KMS-11 (cell line): ENCODE data around the gene SND1.

Experiments used
- H2AFZ ChIP-seq: fragments of 200-600 bp; sonication (generic); 2 replicates; pipeline ENCODE4 v1.6.1; 2016; ENCODE audit warnings: antibody characterized with exemption, mixed run types, low read depth
- H3K27ac ChIP-seq: fragments of 200-600 bp; sonication (generic); 2 replicates; pipeline ENCODE4 v1.6.1; 2016; ENCODE audit warnings: mild to moderate bottlenecking, mixed run types
- H3K27me3 ChIP-seq: fragments of 200-600 bp; sonication (generic); 2 replicates; pipeline ENCODE4 v1.6.1; 2017; ENCODE audit warnings: mild to moderate bottlenecking, low read depth, mixed run types, moderate library complexity; ENCODE audit not compliant: insufficient read depth
- H3K36me3 ChIP-seq: fragments of 200-600 bp; sonication (generic); 2 replicates; pipeline ENCODE4 v1.6.1; 2017; ENCODE audit warnings: mild to moderate bottlenecking, mixed run types; ENCODE audit not compliant: insufficient read depth
- H3K4me1 ChIP-seq: fragments of 200-600 bp; sonication (generic); 2 replicates; pipeline ENCODE4 v1.6.1; 2016; ENCODE audit warnings: mild to moderate bottlenecking, low read depth, mixed run types; ENCODE audit not compliant: poor library complexity, severe bottlenecking
- H3K4me2 ChIP-seq: fragments of 200-600 bp; sonication (generic); 2 replicates; pipeline ENCODE4 v1.7.0; 2016; ENCODE audit warnings: mild to moderate bottlenecking, mixed run types
- H3K4me3 ChIP-seq: fragments of 200-600 bp; sonication (generic); IDR thresholded peaks from 2 replicates; pipeline ENCODE4 v1.6.1; 2017; ENCODE audit warnings: low read depth, low read length, mixed read lengths; ENCODE audit not compliant: insufficient read depth
- H3K79me2 ChIP-seq: fragments of 200-600 bp; sonication (generic); 2 replicates; pipeline ENCODE4 v1.6.1; 2016; ENCODE audit warnings: low read depth, mixed run types; ENCODE audit not compliant: insufficient read depth
- H3K9ac ChIP-seq: fragments of 200-600 bp; sonication (generic); 2 replicates; pipeline ENCODE4 v1.6.1; 2016; ENCODE audit warnings: mild to moderate bottlenecking, mixed run types
- H4K20me1 ChIP-seq: fragments of 200-600 bp; sonication (generic); 2 replicates; pipeline ENCODE4 v1.6.1; 2016; ENCODE audit warnings: mild to moderate bottlenecking, mixed run types; ENCODE audit not compliant: insufficient read depth
- TF ChIP-seq, protein P1 (sequence below): fragments of 200-600 bp; sonication (generic); conservative IDR thresholded peaks from 2 replicates; pipeline ENCODE4 v1.6.1; 2017; ENCODE audit warnings: low read depth, mild to moderate bottlenecking, antibody characterized with exemption, low read length, moderate library complexity, mixed read lengths

Gene SND1

GRCh38 chr7:127930341-127931328 is 278.6 kb downstream of the SND1 start:
- Histone ChIP-seq H3K4me1 (peaks cover 34% of the 10 kb centered on the region), H2AFZ (no peak overlapping the region), H4K20me1 (peaks cover 11% of the 10 kb centered on the region; the same call in 1 of the 2 replicates), H3K9ac (no peak overlapping the region), H3K36me3 (peaks cover 12% of the 10 kb centered on the region; the same call in 1 of the 2 replicates), H3K79me2 (peaks cover 16% of the 10 kb centered on the region; the same call in 1 of the 2 replicates), H3K4me2 (no peak overlapping the region), H3K27me3 (no peaks in the 10 kb centered on the region), H3K27ac (no peak overlapping the region), H3K4me3 (no peak overlapping the region)
- TF ChIP-seq, protein P1, sequence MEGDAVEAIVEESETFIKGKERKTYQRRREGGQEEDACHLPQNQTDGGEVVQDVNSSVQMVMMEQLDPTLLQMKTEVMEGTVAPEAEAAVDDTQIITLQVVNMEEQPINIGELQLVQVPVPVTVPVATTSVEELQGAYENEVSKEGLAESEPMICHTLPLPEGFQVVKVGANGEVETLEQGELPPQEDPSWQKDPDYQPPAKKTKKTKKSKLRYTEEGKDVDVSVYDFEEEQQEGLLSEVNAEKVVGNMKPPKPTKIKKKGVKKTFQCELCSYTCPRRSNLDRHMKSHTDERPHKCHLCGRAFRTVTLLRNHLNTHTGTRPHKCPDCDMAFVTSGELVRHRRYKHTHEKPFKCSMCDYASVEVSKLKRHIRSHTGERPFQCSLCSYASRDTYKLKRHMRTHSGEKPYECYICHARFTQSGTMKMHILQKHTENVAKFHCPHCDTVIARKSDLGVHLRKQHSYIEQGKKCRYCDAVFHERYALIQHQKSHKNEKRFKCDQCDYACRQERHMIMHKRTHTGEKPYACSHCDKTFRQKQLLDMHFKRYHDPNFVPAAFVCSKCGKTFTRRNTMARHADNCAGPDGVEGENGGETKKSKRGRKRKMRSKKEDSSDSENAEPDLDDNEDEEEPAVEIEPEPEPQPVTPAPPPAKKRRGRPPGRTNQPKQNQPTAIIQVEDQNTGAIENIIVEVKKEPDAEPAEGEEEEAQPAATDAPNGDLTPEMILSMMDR: no peak

DNA sequence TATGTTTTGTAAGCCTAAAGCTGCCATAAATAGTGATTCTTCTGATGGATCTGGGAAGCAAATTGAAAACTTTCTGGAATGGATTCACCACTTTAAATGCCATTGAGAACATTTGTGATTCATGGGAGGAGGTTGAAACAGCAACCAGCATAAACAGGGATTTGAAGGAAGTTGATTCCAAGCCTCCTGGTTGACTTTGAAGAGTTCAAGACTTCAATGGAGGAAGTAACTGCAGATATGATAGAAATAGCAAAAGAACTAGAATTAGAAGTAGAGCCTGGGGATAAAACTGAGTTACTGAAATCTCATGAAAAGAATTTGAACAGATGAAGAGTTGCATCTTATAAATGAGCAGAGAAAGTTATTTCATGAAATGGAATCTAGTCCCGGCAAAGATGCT is 280.1 kb downstream of the SND1 start:
- peaks cover 20% of the 10 kb centered on the region for H3K4me1 ChIP-seq
- peaks cover 7% of the 10 kb centered on the region; the same call in 1 of the 2 replicates for H4K20me1 ChIP-seq
- H3K9ac ChIP-seq: no peak overlapping the region
- TF ChIP-seq, protein P1: no peak
- H3K79me2 ChIP-seq: peaks cover 10% of the 10 kb centered on the region; the same call in 1 of the 2 replicates
- H3K27me3 ChIP-seq: no peaks in the 10 kb centered on the region
- H3K36me3 ChIP-seq: peaks cover 12% of the 10 kb centered on the region; the same call in 1 of the 2 replicates
- no peak overlapping the region for H2AFZ ChIP-seq
- no peak overlapping the region for H3K27ac ChIP-seq
- H3K4me3 ChIP-seq: no peak overlapping the region
- no peak overlapping the region for H3K4me2 ChIP-seq

DNA sequence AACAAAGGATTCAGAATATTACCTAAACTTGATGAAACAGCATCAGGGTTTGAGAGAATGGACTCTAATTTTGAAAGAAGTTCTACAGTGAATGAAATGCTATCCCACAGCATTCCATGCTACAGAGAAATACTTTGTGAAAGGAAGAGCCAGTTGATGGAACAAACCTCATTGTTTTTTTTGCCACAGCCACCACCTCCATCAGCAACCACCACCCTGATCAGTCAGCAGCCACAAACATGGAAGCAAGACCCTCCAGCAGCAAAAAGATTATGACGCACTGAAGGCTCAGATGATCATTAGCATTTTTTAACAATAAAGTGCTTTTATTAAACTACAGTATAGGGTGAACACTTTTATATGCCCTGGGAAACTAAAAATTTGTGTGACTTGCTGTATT is 280.5 kb downstream of the SND1 start:
- H3K27me3 ChIP-seq: no peaks in the 10 kb centered on the region
- TF ChIP-seq, protein P1: no peak
- H4K20me1 ChIP-seq: 0 out of 2 replicates have a peak, but pooled peaks cover 6% of the 10 kb centered on the region
- H3K4me3 ChIP-seq: no peak overlapping the region
- H3K4me2 ChIP-seq: no peak overlapping the region
- H3K36me3 ChIP-seq: peaks cover 12% of the 10 kb centered on the region; the same call in 1 of the 2 replicates
- no peak overlapping the region for H2AFZ ChIP-seq
- no peak overlapping the region for H3K9ac ChIP-seq
- peaks cover 16% of the 10 kb centered on the region for H3K4me1 ChIP-seq
- no peak overlapping the region for H3K27ac ChIP-seq
- H3K79me2 ChIP-seq: peaks cover 6% of the 10 kb centered on the region; the same call in 1 of the 2 replicates

DNA sequence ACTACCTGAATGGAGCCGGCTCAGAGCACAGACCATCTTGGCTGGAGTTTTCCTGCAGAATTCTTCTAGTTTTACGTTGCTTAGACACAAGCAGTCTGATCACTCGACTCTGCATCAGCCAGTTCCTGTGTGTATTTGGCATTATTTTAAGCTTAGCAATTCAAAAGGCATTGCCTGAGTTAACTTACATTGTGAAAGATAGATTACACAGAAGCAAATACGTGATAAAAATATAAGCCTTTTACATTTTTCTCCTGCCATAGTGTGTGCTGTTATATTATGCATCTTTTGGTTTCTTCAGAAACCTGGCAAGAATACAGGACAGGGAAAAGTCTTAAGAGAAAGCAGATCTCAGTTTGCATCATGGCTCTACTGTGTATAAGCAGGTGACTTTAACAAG is 281.2 kb downstream of the SND1 start:
- 0 out of 2 replicates have a peak, but pooled peaks cover 2% of the 10 kb centered on the region for H4K20me1 ChIP-seq
- peaks cover 12% of the 10 kb centered on the region; the same call in 1 of the 2 replicates for H3K36me3 ChIP-seq
- H3K4me1 ChIP-seq: peaks cover 9% of the 10 kb centered on the region
- H2AFZ ChIP-seq: no peak overlapping the region
- H3K4me2 ChIP-seq: no peak overlapping the region
- H3K4me3 ChIP-seq: no peak overlapping the region
- H3K27me3 ChIP-seq: no peaks in the 10 kb centered on the region
- TF ChIP-seq, protein P1: no peak
- no peak overlapping the region for H3K27ac ChIP-seq
- H3K9ac ChIP-seq: no peak overlapping the region
- H3K79me2 ChIP-seq: peaks cover 3% of the 10 kb centered on the region; the same call in 1 of the 2 replicates
